ENCODE measurements around the gene CBLB. TPM values are rescaled to one million over a fixed set of nuclear protein-coding genes. Genes with fewer than 3 reads are reported as not detected.

Gene CBLB
- total RNA-seq, 1 donor from 2014 or later: 45.9 TPM

DNA sequence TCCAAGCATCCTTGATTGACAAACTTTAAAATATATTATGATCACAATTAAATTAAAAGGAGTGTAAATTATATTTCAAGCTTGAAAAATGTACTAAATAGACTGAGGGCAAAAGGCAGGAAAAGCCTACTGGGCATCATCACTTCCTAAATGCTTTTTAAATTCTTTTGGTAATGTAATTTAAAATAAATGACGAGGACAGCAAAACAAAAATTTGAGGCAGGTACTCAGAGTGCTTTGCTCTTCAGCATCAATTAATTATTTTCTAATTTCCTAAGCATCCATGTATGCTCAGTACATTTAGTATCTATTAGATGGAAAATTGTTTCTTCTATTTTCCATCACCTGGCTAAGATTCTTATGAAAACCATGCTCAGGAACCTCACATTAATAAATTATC, 5.2 kb downstream of the CBLB start:
- Mint-ChIP-seq H3K9me3 (ENCODE audit: unreplicated experiment) (no peaks in the 10 kb centered on the region), H3K27me3 (ENCODE audit: low read depth, unreplicated experiment) (no peaks in the 10 kb centered on the region), H3K36me3 (ENCODE audit: low read depth, unreplicated experiment) (no peaks in the 10 kb centered on the region), H3K27ac (ENCODE audit: unreplicated experiment) (no peak overlapping the region), H3K4me1 (ENCODE audit: low read depth, unreplicated experiment) (peaks cover 13% of the 10 kb centered on the region), H3K4me3 (ENCODE audit: unreplicated experiment) (no peak overlapping the region)
- Histone ChIP-seq H3K27ac (ENCODE audit: low read depth, low read length) (no peak overlapping the region), H3K9me3 (ENCODE audit: insufficient read depth, low read depth, low read length) (no peaks in the 10 kb centered on the region), H4K20me1 (ENCODE audit: insufficient read depth, low read length) (peaks cover 61% of the 10 kb centered on the region), H3K4me3 (ENCODE audit: insufficient read depth, low read depth, low read length) (no peak overlapping the region), H3K4me2 (ENCODE audit: low read length) (no peak overlapping the region), H3K36me3 (ENCODE audit: insufficient read depth, low read length) (peaks cover 13% of the 10 kb centered on the region), H3K9ac (ENCODE audit: low read length) (no peak overlapping the region), H3K4me1 (ENCODE audit: insufficient read depth, low read length) (peaks cover 18% of the 10 kb centered on the region), H2AFZ (ENCODE audit: low read depth, low read length) (no peak overlapping the region), H3K27me3 (ENCODE audit: insufficient read depth, low read length) (no peaks in the 10 kb centered on the region), H3K79me2 (ENCODE audit: insufficient read depth, low read length) (peaks cover 99% of the 10 kb centered on the region)
- DNase-seq (ENCODE audit: low read depth) (no peak), FAIRE-seq (no peak)
- TF ChIP-seq CTCF (IDR thresholded peaks at IDR 0.05; ENCODE audit: insufficient read depth, low read depth, low read length) (no peak), EZH2 (IDR thresholded peaks at IDR 0.05; ENCODE audit: insufficient read depth, low read length) (no peak)

DNA sequence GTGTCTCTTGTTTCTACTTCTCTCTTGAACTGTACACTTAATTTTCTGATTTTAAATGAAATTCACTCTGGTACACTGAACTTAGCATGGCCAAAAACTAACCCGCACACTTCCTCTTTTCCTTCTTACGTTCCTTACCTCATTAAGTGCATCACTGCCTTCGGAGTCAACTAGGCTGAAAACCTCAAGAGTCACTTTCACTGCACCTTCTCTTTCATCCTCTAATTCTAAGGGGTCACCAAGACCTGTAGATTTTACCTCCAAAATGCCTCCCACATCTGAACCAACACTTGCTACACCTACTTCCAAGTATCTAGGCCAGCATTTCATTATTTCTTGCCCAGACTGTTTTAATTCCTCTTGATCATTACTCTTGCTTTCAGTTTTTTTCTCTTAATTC, 6.6 kb downstream of the CBLB start:
- H3K4me1 ChIP-seq (ENCODE audit: insufficient read depth, low read length): peaks cover 18% of the 10 kb centered on the region
- Mint-ChIP-seq H3K4me1 (ENCODE audit: low read depth, unreplicated experiment) (peaks cover 13% of the 10 kb centered on the region), H3K27ac (ENCODE audit: unreplicated experiment) (no peak overlapping the region), H3K9me3 (ENCODE audit: unreplicated experiment) (no peaks in the 10 kb centered on the region), H3K36me3 (ENCODE audit: low read depth, unreplicated experiment) (no peaks in the 10 kb centered on the region), H3K4me3 (ENCODE audit: unreplicated experiment) (no peak overlapping the region), H3K27me3 (ENCODE audit: low read depth, unreplicated experiment) (no peaks in the 10 kb centered on the region)
- H3K9me3 ChIP-seq (ENCODE audit: insufficient read depth, low read depth, low read length): no peaks in the 10 kb centered on the region
- H3K27ac ChIP-seq (ENCODE audit: low read depth, low read length): no peak overlapping the region
- no peak overlapping the region for H3K9ac ChIP-seq (ENCODE audit: low read length)
- peaks cover 99% of the 10 kb centered on the region for H3K79me2 ChIP-seq (ENCODE audit: insufficient read depth, low read length)
- DNase-seq (ENCODE audit: low read depth): no peak
- H3K4me3 ChIP-seq (ENCODE audit: insufficient read depth, low read depth, low read length): no peak overlapping the region
- H4K20me1 ChIP-seq (ENCODE audit: insufficient read depth, low read length): peaks cover 73% of the 10 kb centered on the region
- peaks cover 20% of the 10 kb centered on the region for H3K36me3 ChIP-seq (ENCODE audit: insufficient read depth, low read length)
- H3K4me2 ChIP-seq (ENCODE audit: low read length): no peak overlapping the region
- no peak for FAIRE-seq
- H3K27me3 ChIP-seq (ENCODE audit: insufficient read depth, low read length): no peaks in the 10 kb centered on the region
- no peak for TF ChIP-seq EZH2 (IDR thresholded peaks at IDR 0.05; ENCODE audit: insufficient read depth, low read length)
- no peak for TF ChIP-seq CTCF (IDR thresholded peaks at IDR 0.05; ENCODE audit: insufficient read depth, low read depth, low read length)
- no peak overlapping the region for H2AFZ ChIP-seq (ENCODE audit: low read depth, low read length)

- peaks cover 15% of the 10 kb centered on the region for H3K36me3 ChIP-seq (ENCODE audit: insufficient read depth, low read length)
- Mint-ChIP-seq H3K4me3 (ENCODE audit: unreplicated experiment) (no peak overlapping the region), H3K27me3 (ENCODE audit: low read depth, unreplicated experiment) (no peaks in the 10 kb centered on the region), H3K36me3 (ENCODE audit: low read depth, unreplicated experiment) (no peaks in the 10 kb centered on the region), H3K4me1 (ENCODE audit: low read depth, unreplicated experiment) (peaks cover 11% of the 10 kb centered on the region), H3K27ac (ENCODE audit: unreplicated experiment) (no peak overlapping the region), H3K9me3 (ENCODE audit: unreplicated experiment) (no peaks in the 10 kb centered on the region)
- H3K79me2 ChIP-seq (ENCODE audit: insufficient read depth, low read length): peaks cover 96% of the 10 kb centered on the region
- H3K4me1 ChIP-seq (ENCODE audit: insufficient read depth, low read length): peaks cover 13% of the 10 kb centered on the region
- no peak overlapping the region for H3K27ac ChIP-seq (ENCODE audit: low read depth, low read length)
- H2AFZ ChIP-seq (ENCODE audit: low read depth, low read length): no peak overlapping the region
- DNase-seq (ENCODE audit: low read depth): no peak
- no peak overlapping the region for H3K9ac ChIP-seq (ENCODE audit: low read length)
- FAIRE-seq: no peak
- no peaks in the 10 kb centered on the region for H3K27me3 ChIP-seq (ENCODE audit: insufficient read depth, low read length)
- no peaks in the 10 kb centered on the region for H3K9me3 ChIP-seq (ENCODE audit: insufficient read depth, low read depth, low read length)
- H4K20me1 ChIP-seq (ENCODE audit: insufficient read depth, low read length): peaks cover 59% of the 10 kb centered on the region
- H3K4me3 ChIP-seq (ENCODE audit: insufficient read depth, low read depth, low read length): no peak overlapping the region
- H3K4me2 ChIP-seq (ENCODE audit: low read length): no peak overlapping the region
- TF ChIP-seq EZH2 (IDR thresholded peaks at IDR 0.05; ENCODE audit: insufficient read depth, low read length): no peak
- no peak for TF ChIP-seq CTCF (IDR thresholded peaks at IDR 0.05; ENCODE audit: insufficient read depth, low read depth, low read length)
These were observed 8.2 kb downstream of the CBLB start for GRCh38 chr3:105860641-105861040.

Measured in astrocyte (in vitro differentiated cells and primary cell).